Vagina (tissue), 2 donors: ENCODE data around the gene ACSL1. TPM values are rescaled to one million over a fixed set of nuclear protein-coding genes. Genes with fewer than 3 reads are reported as not detected.
"Not testable (repeated sequence)": the region's sequence is repeated elsewhere in the genome, so short reads cannot be mapped to it uniquely, and the experiment has no call there.

Experiments used
- DNase-seq, 2 donors: peaks; one replicate each; pipeline ENCODE4 v3.0.0-alpha.2; 2017; ENCODE audit errors: extremely low spot score in 2 of 2
- H3K27ac ChIP-seq: fragments of 200-600 bp; sonication (generic); one replicate; pipeline ENCODE4 v1.5.1; 2019
- H3K27me3 ChIP-seq: fragments of 200-600 bp; sonication (generic); one replicate; pipeline ENCODE4 v1.5.1; 2019
- H3K36me3 ChIP-seq, 2 donors: fragments of 200-600 bp; sonication (generic); one replicate each; pipeline ENCODE4 v1.5.1; 2017 to 2019
- H3K4me1 ChIP-seq: fragments of 200-600 bp; sonication (generic); one replicate; pipeline ENCODE4 v1.5.1; 2019
- H3K4me3 ChIP-seq, 2 donors: fragments of 200-600 bp; sonication (generic); 1 replicate in 1 of 2; 2 replicates in 1 of 2; pipeline ENCODE4 v1.5.1; 2016 to 2019
- H3K9me3 ChIP-seq: fragments of 200-600 bp; sonication (generic); one replicate; pipeline ENCODE4 v1.5.1; 2019
- POLR2A ChIP-seq, 2 donors: fragments of 450-650 bp; IDR thresholded peaks; one replicate each; pipeline ENCODE4 v1.6.1; 2017; ENCODE audit warnings: antibody characterized with exemption in 2 of 2, mild to moderate bottlenecking in 2 of 2, moderate library complexity in 2 of 2
- POLR2AphosphoS5 ChIP-seq, 2 donors: sonication (generic); formaldehyde crosslinking; IDR thresholded peaks; one replicate each; pipeline ENCODE4 v1.9.0; 2017; ENCODE audit warnings: antibody characterized with exemption in 2 of 2, mild to moderate bottlenecking in 2 of 2, low read depth in 1 of 2; ENCODE audit not compliant: insufficient read depth in 1 of 2
- intact Hi-C: fragments of 100-400 bp; cut with DNase I; formaldehyde crosslinking; loops from one replicate; pipeline ENCODE4 v1.15.1; 2023
- total RNA-seq: library from RNA; depleted of rRNA; stranded (reverse); fragments of >200 nt; gene quantifications from one replicate; pipeline ENCODE4 v1.2.3, GENCODE V29; 2016
- TF ChIP-seq, protein P1 (sequence below), 3 experiments: fragments of 450-650 bp in 2 of 3; fragments of 200-600 bp in 1 of 3; sonication (generic) in 1 of 3; IDR thresholded peaks; one replicate each; pipeline ENCODE4 v1.5.1; 2017 to 2019; ENCODE audit warnings: antibody characterized with exemption in 3 of 3, mild to moderate bottlenecking in 2 of 3, moderate library complexity in 2 of 3

The ACSL1 gene
- total RNA-seq, 1 donor from 2014 or later = 106 TPM

DNA sequence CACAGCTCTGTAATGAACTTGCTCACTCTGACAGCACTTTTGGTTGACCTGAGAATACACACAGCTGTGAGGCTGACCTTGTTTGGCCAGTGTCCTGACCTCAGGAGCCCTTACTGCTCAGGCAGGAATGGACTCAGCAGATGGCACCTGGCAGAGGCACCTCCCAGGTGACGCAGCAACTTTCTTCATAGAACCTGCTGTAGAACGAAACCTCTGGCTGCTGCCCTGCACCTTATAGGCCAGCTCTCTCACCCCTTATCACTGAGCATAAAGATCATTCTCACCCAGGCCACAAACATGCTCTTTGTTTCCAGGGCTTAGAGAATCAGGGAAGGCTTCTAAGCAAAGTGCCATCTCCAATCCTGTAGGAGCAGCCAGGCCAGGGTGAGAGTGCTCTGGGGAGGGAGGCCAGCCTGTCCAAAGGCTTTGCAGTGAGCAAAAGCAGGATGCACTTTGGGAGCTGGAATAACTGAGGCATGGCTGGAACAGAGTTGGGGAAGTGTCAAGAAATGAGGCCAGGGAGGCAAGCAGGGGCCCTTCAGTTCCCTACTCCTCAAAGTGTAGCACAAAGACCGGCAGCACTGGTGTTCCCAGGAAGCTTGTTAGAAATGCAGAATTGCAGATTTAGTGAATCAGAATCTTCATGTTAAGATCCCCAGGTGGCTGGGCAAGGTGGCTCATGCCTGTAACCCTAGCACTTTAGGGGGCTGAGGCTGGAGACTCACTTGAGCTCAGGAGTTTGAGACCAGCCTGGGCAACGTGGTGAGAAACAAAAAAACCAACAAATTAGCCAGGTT, 78.5 kb downstream of the ACSL1 start:
- H3K9me3 ChIP-seq = no peaks in the 10 kb centered on the region
- H3K36me3 ChIP-seq = no peaks in the 10 kb centered on the region
- TF ChIP-seq, protein P1, sequence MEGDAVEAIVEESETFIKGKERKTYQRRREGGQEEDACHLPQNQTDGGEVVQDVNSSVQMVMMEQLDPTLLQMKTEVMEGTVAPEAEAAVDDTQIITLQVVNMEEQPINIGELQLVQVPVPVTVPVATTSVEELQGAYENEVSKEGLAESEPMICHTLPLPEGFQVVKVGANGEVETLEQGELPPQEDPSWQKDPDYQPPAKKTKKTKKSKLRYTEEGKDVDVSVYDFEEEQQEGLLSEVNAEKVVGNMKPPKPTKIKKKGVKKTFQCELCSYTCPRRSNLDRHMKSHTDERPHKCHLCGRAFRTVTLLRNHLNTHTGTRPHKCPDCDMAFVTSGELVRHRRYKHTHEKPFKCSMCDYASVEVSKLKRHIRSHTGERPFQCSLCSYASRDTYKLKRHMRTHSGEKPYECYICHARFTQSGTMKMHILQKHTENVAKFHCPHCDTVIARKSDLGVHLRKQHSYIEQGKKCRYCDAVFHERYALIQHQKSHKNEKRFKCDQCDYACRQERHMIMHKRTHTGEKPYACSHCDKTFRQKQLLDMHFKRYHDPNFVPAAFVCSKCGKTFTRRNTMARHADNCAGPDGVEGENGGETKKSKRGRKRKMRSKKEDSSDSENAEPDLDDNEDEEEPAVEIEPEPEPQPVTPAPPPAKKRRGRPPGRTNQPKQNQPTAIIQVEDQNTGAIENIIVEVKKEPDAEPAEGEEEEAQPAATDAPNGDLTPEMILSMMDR (IDR thresholded peaks at IDR 0.05) = no peak
- H3K4me1 ChIP-seq = peaks cover 47% of the 10 kb centered on the region
- peak in 1 of 2 donors; percentile 86 for DNase-seq
- H3K4me3 ChIP-seq = no peak overlapping the region
- H3K27me3 ChIP-seq = no peaks in the 10 kb centered on the region
- peak overlapping the region; percentile 77 for H3K27ac ChIP-seq
- intact Hi-C loops = loop anchor here (5.0 to 10.0 kb wide), 2 partner anchors 80 to 238 kb away; partner anchors contain the start of gene ACSL1

DNA sequence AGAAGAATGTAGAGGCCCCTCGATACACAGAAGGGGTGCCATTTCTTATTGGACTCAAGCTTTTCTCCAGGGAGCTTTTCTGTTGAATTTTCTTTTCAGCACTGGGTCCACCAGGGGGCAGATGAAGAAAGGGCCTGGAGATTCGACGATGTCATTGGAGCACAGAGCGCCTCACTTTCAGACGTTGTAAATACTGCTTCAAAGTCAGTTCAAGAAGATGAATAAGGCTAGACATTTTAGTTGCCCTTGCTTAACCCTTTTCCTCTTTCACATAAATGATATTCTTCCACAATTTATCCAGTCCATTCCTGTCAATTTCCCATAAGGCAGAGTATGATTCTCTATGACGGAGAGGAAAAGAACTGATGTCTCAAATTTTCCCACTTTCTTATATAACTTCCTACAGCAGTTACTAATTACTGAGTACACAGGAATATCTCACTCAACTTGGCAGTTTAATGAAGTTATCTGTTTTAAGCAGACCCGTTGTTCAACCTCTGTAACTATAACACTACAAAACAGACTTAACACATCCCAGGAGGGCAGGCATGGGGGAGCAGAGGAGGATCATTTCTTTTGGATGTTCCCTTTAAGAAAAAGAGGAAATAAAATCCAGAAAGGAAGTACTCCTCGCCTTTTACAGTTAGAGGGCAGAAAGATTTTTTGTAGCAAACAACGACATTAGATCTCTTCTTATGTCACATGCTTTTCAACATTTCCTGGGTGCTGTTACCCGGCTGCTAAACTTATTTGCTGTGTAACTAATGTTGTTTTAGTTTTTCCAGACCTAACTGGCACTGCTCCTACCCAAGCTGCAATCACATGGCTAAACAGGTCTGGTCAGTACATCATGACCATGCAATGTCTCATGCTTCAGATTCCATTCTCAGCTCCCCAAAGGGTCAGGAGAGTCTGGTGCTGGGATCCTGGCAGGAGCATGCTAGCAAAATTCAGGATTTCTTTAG, 79.7 kb downstream of the ACSL1 start:
- TF ChIP-seq, protein P1 (IDR thresholded peaks at IDR 0.05) = peak; percentile 65 to 89 (median 85)
- TF ChIP-seq POLR2AphosphoS5 (IDR thresholded peaks at IDR 0.05; ENCODE audit: insufficient read depth in 1 of 2, low read depth in 1 of 2) (peak in 1 of 2 donors; percentile 64), POLR2A (IDR thresholded peaks at IDR 0.05) (no peak)
- no peaks in the 10 kb centered on the region for H3K9me3 ChIP-seq
- no peaks in the 10 kb centered on the region for H3K27me3 ChIP-seq
- intact Hi-C loops = loop anchor here (5.0 to 10.0 kb wide), 2 partner anchors 81 to 239 kb away; partner anchors contain the start of gene ACSL1
- H3K4me1 ChIP-seq = peaks cover 47% of the 10 kb centered on the region
- DNase-seq = peak in 1 of 2 donors; percentile 93
- H3K27ac ChIP-seq = peak overlapping the region; percentile 77
- no peak overlapping the region for H3K4me3 ChIP-seq
- no peaks in the 10 kb centered on the region for H3K36me3 ChIP-seq

DNA sequence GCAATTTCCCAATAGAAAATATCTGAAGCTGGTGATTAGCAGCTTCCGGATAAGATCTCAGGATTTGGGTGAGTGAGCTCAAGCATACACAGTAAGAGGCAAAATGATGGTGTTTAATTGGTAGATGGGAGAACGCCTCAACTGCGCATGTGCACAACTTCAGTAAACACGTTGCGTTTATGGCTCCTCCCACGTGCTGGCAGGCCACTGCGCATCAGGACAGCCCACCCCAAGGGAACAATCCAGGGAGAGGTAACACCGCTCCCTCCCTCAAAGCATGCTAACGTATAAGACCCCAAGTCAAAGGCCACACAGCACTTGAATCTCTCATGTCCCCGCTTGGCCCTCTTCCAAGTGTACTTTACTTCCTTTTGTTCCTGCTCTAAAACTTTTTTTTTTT, 81.5 kb downstream of the ACSL1 start:
- Histone ChIP-seq H3K27me3 (no peaks in the 10 kb centered on the region), H3K4me3 (no peak overlapping the region), H3K27ac (no peak overlapping the region), H3K4me1 (peaks cover 41% of the 10 kb centered on the region), H3K9me3 (no peaks in the 10 kb centered on the region), H3K36me3 (no peaks in the 10 kb centered on the region)
- intact Hi-C loops = loop anchor here (10.0 kb wide), 1 partner anchor 241 kb away; no protein-coding TSS in a partner anchor
- no peak for TF ChIP-seq POLR2AphosphoS5 (IDR thresholded peaks at IDR 0.05; ENCODE audit: insufficient read depth in 1 of 2, low read depth in 1 of 2)
- TF ChIP-seq, protein P1 (IDR thresholded peaks at IDR 0.05) = no peak
- no peak for DNase-seq

DNA sequence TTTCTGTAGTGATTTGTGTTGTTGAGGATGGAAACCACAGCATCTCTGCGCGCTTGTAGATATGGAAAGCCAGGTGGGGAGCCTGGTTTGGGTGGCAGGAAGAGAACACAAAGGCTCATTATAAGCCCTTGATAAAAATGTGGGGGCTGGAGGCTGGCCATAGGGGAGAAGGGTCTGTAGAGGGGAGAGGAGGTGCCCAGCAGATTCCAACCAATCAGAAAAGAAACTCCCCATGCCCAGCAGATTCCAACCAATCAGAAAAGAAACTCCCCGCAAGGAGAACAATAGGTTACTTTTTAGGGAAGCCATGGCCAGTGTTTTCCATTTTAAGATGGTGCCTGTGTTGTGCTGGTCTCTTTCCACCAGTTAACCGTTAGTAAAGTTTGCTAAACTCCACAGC, 82.1 kb downstream of the ACSL1 start:
- DNase-seq = no peak
- no peak overlapping the region for H3K4me3 ChIP-seq
- TF ChIP-seq POLR2AphosphoS5 (IDR thresholded peaks at IDR 0.05; ENCODE audit: insufficient read depth in 1 of 2, low read depth in 1 of 2) (no peak), POLR2A (IDR thresholded peaks at IDR 0.05) (no peak)
- TF ChIP-seq, protein P1 (IDR thresholded peaks at IDR 0.05) = no peak
- H3K27me3 ChIP-seq = no peaks in the 10 kb centered on the region
- intact Hi-C loops = loop anchor here (10.0 kb wide), 1 partner anchor 241 kb away; no protein-coding TSS in a partner anchor
- peaks cover 35% of the 10 kb centered on the region for H3K4me1 ChIP-seq
- no peak overlapping the region for H3K27ac ChIP-seq
- no peaks in the 10 kb centered on the region for H3K9me3 ChIP-seq
- no peaks in the 10 kb centered on the region for H3K36me3 ChIP-seq

DNA sequence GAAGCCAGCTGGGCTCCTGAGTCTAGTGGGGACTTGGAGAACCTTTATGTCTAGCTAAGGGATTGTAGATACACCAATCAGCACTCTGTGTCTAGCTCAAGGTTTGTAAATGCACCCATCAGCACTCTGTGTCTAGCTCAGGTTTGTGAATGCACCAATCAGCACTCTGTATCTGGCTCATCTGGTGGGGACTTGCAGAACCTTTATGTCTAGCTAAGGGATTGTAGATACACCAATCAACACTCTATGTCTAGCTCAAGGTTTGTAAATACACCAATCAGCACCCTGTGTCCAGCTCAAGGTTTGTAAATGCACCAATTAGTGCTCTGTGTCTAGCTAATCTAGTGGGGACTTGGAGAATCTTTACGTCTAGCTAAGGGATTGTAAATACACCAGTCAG, 84.1 kb downstream of the ACSL1 start:
- DNase-seq = not testable (repeated sequence)

More for the DNA sequence above, 84.1 kb downstream of the ACSL1 start:
- H3K27me3 ChIP-seq, H3K9me3 ChIP-seq, H3K36me3 ChIP-seq, H3K4me3 ChIP-seq, H3K27ac ChIP-seq: not testable (repeated sequence)
- peaks cover 15% of the 10 kb centered on the region for H3K4me1 ChIP-seq
- intact Hi-C loops = loop anchor here (10.0 kb wide), 1 partner anchor 243 kb away; no protein-coding TSS in a partner anchor
